Activated CD4-positive, alpha-beta memory T cell treated with anti-CD3 and anti-CD28 coated beads for 36 hours (primary cell): ENCODE results near the gene CCDC47. TPM values are rescaled to one million over a fixed set of nuclear protein-coding genes. Genes with fewer than 3 reads are reported as not detected.
A peak's percentile ranks its signal among the peaks of the same experiment; 100 is the strongest.

Experiments used
- CTCF ChIA-PET: fragments of 350-600 bp; sonication (Branson Sonifier 250); formaldehyde crosslinking; loops from one replicate; lab custom pipeline; 2021; ENCODE audit warnings: antibody characterized with exemption, inconsistent platforms; lab: Charles Lee
- POLR2A ChIA-PET: fragments of 350-600 bp; sonication (Branson Sonifier 250); formaldehyde crosslinking; loops from one replicate; lab custom pipeline; 2021; ENCODE audit warnings: antibody characterized with exemption; lab: Charles Lee
- DNase-seq: peaks from one replicate; pipeline ENCODE4 v3.0.0-alpha.2; 2020
- H3K27ac Mint-ChIP-seq: one replicate; pipeline ENCODE4 v1.8.0; 2021; ENCODE audit warnings: mixed read lengths
- H3K27me3 Mint-ChIP-seq: one replicate; pipeline ENCODE4 v1.8.0; 2021; ENCODE audit warnings: mixed read lengths
- H3K36me3 Mint-ChIP-seq: one replicate; pipeline ENCODE4 v1.8.0; 2021; ENCODE audit warnings: mixed read lengths
- H3K4me1 Mint-ChIP-seq: one replicate; pipeline ENCODE4 v1.8.0; 2021; ENCODE audit warnings: low read depth, mixed read lengths
- H3K4me3 Mint-ChIP-seq: one replicate; pipeline ENCODE4 v1.8.0; 2021; ENCODE audit warnings: mild to moderate bottlenecking, mixed read lengths
- H3K9me3 Mint-ChIP-seq: one replicate; pipeline ENCODE4 v1.8.0; 2021; ENCODE audit warnings: mixed read lengths
- intact Hi-C: fragments of 100-400 bp; cut with micrococcal nuclease; formaldehyde crosslinking; loops from one replicate; pipeline ENCODE4 v1.15.1; 2023
- total RNA-seq, 2 experiments: library from RNA; stranded (reverse); gene quantifications; one replicate each; pipeline ENCODE4 v1.2.3, GENCODE V29; 2021

The CCDC47 gene
- total RNA-seq, 2 experiments from 2014 or later, result 57.6 to 60.5 TPM

DNA sequence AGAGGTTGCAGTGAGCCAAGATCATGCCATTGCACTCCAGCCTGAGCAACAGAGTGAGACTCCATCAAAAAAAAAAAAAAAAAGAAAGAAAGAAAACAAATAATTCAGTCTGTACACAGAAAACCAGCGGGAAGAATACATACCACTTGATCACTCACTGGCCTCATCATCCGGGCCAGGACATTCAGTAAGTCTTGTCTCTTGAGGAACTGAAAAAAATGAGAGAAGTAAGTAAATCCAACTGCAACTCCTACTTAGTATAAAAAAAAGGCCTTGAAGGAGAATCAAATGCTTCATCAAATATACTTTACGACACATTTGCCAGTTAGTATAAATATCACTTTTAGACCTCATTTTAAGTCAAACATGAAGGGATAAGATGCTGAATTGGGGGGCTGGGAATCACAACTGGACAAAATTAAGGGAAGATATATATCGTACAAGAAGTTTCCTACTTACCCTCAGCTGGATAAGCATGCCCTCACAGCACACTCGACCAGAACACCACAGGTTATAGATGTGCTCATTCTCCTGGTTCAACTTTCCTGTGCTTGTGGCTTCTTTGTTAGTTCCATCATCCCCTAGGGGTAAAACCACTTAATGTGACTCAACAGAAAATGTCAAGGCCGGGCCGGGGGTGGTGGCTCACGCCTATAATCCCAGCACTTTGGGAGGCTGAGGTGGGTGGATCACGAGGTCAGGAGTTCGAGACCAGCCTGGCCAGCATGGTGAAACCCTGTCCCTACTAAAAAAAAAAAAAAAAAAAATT, 12.4 kb downstream of the CCDC47 start:
- H3K4me3 Mint-ChIP-seq, result no peak overlapping the region
- intact Hi-C loops, result no loop called here
- peaks cover 6% of the 10 kb centered on the region for H3K4me1 Mint-ChIP-seq
- H3K27ac Mint-ChIP-seq, result no peak overlapping the region
- no peaks in the 10 kb centered on the region for H3K27me3 Mint-ChIP-seq
- ChIA-PET CTCF (interaction anchor here (1.3 kb wide), 1 partner anchor 50 kb away, joined by 3 read pairs; no protein-coding TSS in a partner anchor), POLR2A (no interaction called here)
- peaks cover 51% of the 10 kb centered on the region for H3K36me3 Mint-ChIP-seq
- peak; percentile 23 for DNase-seq
- no peaks in the 10 kb centered on the region for H3K9me3 Mint-ChIP-seq

DNA sequence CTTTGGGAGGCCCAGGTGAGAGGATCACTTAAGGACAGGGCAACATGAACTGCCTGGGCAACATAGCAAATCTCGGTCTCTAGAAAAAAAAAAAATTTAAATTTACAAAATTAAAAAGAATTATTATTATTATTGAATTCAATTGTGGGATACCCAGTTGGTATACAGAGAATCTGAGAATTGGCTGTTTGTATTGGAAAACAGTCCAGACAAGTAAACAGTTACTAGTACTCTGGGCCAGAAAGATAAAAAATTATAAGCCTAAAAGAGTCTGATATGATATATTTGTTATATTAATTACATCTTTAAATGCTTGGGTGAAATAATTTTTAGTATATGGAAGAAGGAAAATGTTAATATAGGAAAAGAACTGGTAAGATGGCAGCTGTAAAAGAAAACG, 15.0 kb downstream of the CCDC47 start:
- Mint-ChIP-seq H3K36me3 (peaks cover 50% of the 10 kb centered on the region), H3K4me1 (peaks cover 4% of the 10 kb centered on the region), H3K9me3 (no peaks in the 10 kb centered on the region), H3K27me3 (no peaks in the 10 kb centered on the region), H3K4me3 (no peak overlapping the region), H3K27ac (no peak overlapping the region)
- no peak for DNase-seq
- CTCF ChIA-PET, result no interaction called here
- intact Hi-C loops, result no loop called here
- POLR2A ChIA-PET, result no interaction called here

DNA sequence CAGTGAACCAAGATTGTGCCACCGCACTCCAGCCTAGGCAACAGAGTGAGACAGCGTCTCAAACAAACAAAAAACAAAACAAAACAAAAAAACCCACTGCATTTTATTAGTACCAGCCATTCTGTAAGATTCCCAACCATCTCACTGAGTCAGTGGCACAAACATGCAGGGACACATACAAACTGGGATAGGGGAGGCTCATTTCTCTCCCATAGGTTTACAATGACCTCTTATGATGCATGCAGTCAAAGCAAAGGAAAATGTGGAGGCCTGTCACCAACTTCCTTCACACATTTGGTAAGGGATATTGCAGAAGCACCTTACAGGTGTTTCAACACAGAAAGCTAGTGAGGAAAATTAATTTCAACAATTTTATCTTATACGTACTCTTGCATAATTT, 19.4 kb downstream of the CCDC47 start:
- no peaks in the 10 kb centered on the region for H3K27me3 Mint-ChIP-seq
- DNase-seq, result no peak
- H3K4me1 Mint-ChIP-seq, result peaks cover 16% of the 10 kb centered on the region
- CTCF ChIA-PET, result no interaction called here
- peaks cover 48% of the 10 kb centered on the region for H3K36me3 Mint-ChIP-seq
- intact Hi-C loops, result no loop called here
- H3K9me3 Mint-ChIP-seq, result no peaks in the 10 kb centered on the region
- no peak overlapping the region for H3K27ac Mint-ChIP-seq
- no peak overlapping the region for H3K4me3 Mint-ChIP-seq
- POLR2A ChIA-PET, result interaction anchor here (1.0 kb wide), 1 partner anchor 12 kb away, joined by 3 read pairs; no protein-coding TSS in a partner anchor

GRCh38 chr17:63753215-63753614, 20.2 kb downstream of the CCDC47 start:
- CTCF ChIA-PET, result interaction anchor here (0.5 kb wide), 1 partner anchor 18 kb away, joined by 5 read pairs; no protein-coding TSS in a partner anchor

GRCh38 chr17:63752707-63753106, 20.7 kb downstream of the CCDC47 start:
- ChIA-PET CTCF (interaction anchor here (0.5 kb wide), 1 partner anchor 18 kb away, joined by 5 read pairs; no protein-coding TSS in a partner anchor), POLR2A (interaction anchor here (1.0 kb wide), 2 partner anchors 12 to 21 kb away, joined by 3 read pairs; partner anchors contain the start of genes CCDC47 and DDX42)
- no peaks in the 10 kb centered on the region for H3K27me3 Mint-ChIP-seq
- intact Hi-C loops, result no loop called here
- no peaks in the 10 kb centered on the region for H3K9me3 Mint-ChIP-seq
- peak overlapping the region; percentile 45 for H3K27ac Mint-ChIP-seq
- H3K4me1 Mint-ChIP-seq, result peaks cover 16% of the 10 kb centered on the region
- no peak for DNase-seq
- no peak overlapping the region for H3K4me3 Mint-ChIP-seq
- H3K36me3 Mint-ChIP-seq, result peaks cover 43% of the 10 kb centered on the region

More at GRCh38 chr17:63753215-63753614, 20.2 kb downstream of the CCDC47 start:
- intact Hi-C loops, result no loop called here
- H3K27me3 Mint-ChIP-seq, result no peaks in the 10 kb centered on the region
- H3K4me1 Mint-ChIP-seq, result peaks cover 16% of the 10 kb centered on the region
- H3K36me3 Mint-ChIP-seq, result peaks cover 48% of the 10 kb centered on the region
- no peaks in the 10 kb centered on the region for H3K9me3 Mint-ChIP-seq
- POLR2A ChIA-PET, result interaction anchor here (1.0 kb wide), 1 partner anchor 20 kb away, joined by 3 read pairs; the partner anchor contains the start of genes CCDC47 and DDX42
- DNase-seq, result no peak
- no peak overlapping the region for H3K4me3 Mint-ChIP-seq
- H3K27ac Mint-ChIP-seq, result peak overlapping the region; percentile 45

DNA sequence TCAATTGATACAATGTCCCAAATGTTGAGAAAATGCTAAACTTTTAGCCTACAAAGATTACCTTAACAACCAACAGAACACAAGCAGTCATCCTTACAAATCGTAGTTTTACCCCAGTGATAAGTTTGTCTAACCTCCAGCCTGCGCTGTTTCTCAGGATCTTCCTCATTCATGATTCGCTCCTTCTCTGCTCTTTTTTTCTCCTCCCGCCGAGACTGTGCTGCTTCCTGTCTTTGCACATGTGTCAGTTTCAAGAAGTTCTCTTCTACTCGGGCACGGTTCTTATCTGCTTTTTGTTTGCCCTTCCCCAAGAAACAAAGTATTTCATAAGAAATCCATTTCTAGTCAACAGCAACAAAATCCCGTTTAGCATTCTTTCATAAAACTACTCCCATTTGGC, 21.6 kb downstream of the CCDC47 start:
- H3K36me3 Mint-ChIP-seq, result peaks cover 41% of the 10 kb centered on the region

DNA sequence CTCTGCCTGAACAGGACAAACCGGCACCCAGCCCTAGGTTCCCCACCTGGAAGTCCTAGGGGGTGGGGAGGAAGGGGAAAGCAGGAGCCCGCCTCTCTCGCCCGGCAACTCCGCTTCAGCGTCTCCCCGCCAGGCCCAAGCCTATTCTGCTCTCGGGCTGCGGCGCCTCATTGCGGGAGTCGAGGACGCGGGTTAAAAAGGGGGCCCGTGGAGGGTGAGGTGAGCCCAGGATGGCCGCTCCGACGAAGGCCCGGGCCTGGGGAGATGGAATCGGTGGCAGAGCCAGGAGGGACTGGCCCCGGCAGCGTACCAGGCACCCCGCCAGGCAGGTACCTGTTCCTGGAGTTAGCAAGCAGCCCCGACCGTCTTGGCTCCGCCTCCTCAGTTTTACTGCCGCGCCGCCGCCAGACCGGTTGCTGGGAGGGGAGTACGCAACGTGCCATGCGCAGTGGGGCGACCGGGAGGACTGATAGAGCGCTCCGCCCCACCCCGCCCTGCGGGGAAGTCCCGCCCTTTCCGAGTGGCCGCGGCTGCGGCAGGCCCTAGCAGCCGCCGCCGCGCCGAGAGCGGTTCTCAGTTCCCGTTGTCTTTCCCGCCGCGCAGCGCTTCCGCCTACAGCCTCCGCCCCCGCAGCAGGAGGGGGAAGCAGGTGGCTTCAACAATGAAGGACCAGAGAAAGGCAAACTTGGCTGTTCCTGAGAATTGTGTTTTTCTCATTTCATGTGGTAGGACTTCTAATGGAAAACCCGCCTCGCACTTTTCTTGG, 31.8 kb downstream of the CCDC47 start, which contains the start of gene STRADA:
TSS of gene STRADA (minus strand) at position 392 of the 766 bp plus-strand sequence. CDS start 13,430 bp downstream, outside the sequence.
- Mint-ChIP-seq H3K27ac (peak within 1 kb of the TSS; percentile 98), H3K27me3 (no peaks in the 10 kb centered on the region)
- peak; percentile 100 for DNase-seq

More for the DNA sequence above, 21.6 kb downstream of the CCDC47 start:
- ChIA-PET POLR2A (interaction anchor here (1.0 kb wide), 1 partner anchor 11 kb away, joined by 3 read pairs; no protein-coding TSS in a partner anchor), CTCF (no interaction called here)
- DNase-seq, result peak; percentile 43
- Mint-ChIP-seq H3K27ac (peak overlapping the region; percentile 86), H3K4me1 (peaks cover 17% of the 10 kb centered on the region), H3K4me3 (peak overlapping the region; percentile 56), H3K27me3 (no peaks in the 10 kb centered on the region), H3K9me3 (no peaks in the 10 kb centered on the region)
- intact Hi-C loops, result no loop called here

GRCh38 chr17:63741143-63741407, 32.3 kb downstream of the CCDC47 start:
- Mint-ChIP-seq H3K27ac (peak overlapping the region; percentile 98), H3K4me1 (peaks cover 23% of the 10 kb centered on the region), H3K4me3 (peak overlapping the region; percentile 91), H3K9me3 (no peaks in the 10 kb centered on the region), H3K36me3 (peaks cover 11% of the 10 kb centered on the region), H3K27me3 (no peaks in the 10 kb centered on the region)
- DNase-seq, result no peak
- ChIA-PET POLR2A (interaction anchor here (0.7 to 1.6 kb wide), 7 partner anchors 11 to 46 kb away, joined by 3 to 8 read pairs (median 3); partner anchors contain the start of genes CCDC47 and DDX42), CTCF (no interaction called here)
- intact Hi-C loops, result loop anchor here (1.0 to 10.0 kb wide), 5 partner anchors 32 to 284 kb away; partner anchors contain the start of genes CCDC47, FTSJ3, ICAM2 and MAP3K3

More for the DNA sequence above, 31.8 kb downstream of the CCDC47 start, which contains the start of gene STRADA:
- peaks cover 13% of the 10 kb centered on the region for H3K36me3 Mint-ChIP-seq
- intact Hi-C loops, result loop anchor here (1.0 to 10.0 kb wide), 6 partner anchors 32 to 283 kb away; partner anchors contain the start of genes CCDC47, FTSJ3, ICAM2 and MAP3K3
- ChIA-PET POLR2A (interaction anchor here (0.9 to 2.1 kb wide), 18 partner anchors 9 to 130 kb away, joined by 3 to 34 read pairs (median 5); partner anchors contain the start of genes CCDC47, DDX42, LIMD2 and MAP3K3), CTCF (interaction anchor here (0.8 to 1.5 kb wide), 7 partner anchors 32 to 120 kb away, joined by 3 to 9 read pairs (median 3); partner anchors contain the start of genes CCDC47, DDX42 and MAP3K3)
- no peaks in the 10 kb centered on the region for H3K9me3 Mint-ChIP-seq
- H3K4me3 Mint-ChIP-seq, result peak within 1 kb of the TSS; percentile 91
- peaks cover 23% of the 10 kb centered on the region for H3K4me1 Mint-ChIP-seq

- Mint-ChIP-seq H3K4me3 (peak overlapping the region; percentile 91), H3K27ac (peak overlapping the region; percentile 98), H3K36me3 (peaks cover 6% of the 10 kb centered on the region), H3K9me3 (no peaks in the 10 kb centered on the region), H3K4me1 (peaks cover 23% of the 10 kb centered on the region), H3K27me3 (no peaks in the 10 kb centered on the region)
- CTCF ChIA-PET, result no interaction called here
- intact Hi-C loops, result loop anchor here (1.0 to 10.0 kb wide), 5 partner anchors 33 to 284 kb away; partner anchors contain the start of genes CCDC47, FTSJ3, ICAM2 and MAP3K3
- DNase-seq, result no peak
- POLR2A ChIA-PET, result interaction anchor here (0.7 to 1.6 kb wide), 7 partner anchors 12 to 46 kb away, joined by 3 to 8 read pairs (median 3); partner anchors contain the start of genes CCDC47 and DDX42
Observed at GRCh38 chr17:63740464-63741142, 32.8 kb downstream of the CCDC47 start.

DNA sequence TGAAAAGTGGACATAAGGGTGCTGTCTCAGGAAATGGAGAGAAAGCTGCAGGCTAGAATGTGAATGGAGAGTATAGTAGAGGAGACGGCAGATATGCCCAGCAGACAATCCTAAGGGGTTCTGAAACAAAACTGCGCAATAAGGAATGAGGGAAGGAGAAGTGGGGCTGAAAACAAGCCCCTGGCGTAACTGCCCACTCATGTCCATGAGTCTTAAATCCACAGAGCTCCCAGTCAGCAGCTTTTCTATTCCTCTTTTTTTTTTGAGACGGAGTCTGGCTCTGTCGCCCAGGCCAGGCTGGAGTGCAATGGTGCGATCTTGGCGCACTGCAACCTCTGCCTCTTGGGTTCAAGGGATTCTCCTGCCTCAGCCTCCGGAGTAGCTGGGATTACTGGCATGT, 37.7 kb downstream of the CCDC47 start:
- H3K9me3 Mint-ChIP-seq, result no peaks in the 10 kb centered on the region
- H3K27me3 Mint-ChIP-seq, result no peaks in the 10 kb centered on the region
- intact Hi-C loops, result no loop called here
- H3K4me1 Mint-ChIP-seq, result peaks cover 21% of the 10 kb centered on the region
- no peak for DNase-seq
- no peak overlapping the region for H3K27ac Mint-ChIP-seq
- peaks cover 3% of the 10 kb centered on the region for H3K36me3 Mint-ChIP-seq
- H3K4me3 Mint-ChIP-seq, result no peak overlapping the region
- POLR2A ChIA-PET, result no interaction called here
- CTCF ChIA-PET, result interaction anchor here (0.8 kb wide), 1 partner anchor 26 kb away, joined by 6 read pairs; no protein-coding TSS in a partner anchor

- CTCF ChIA-PET, result interaction anchor here (1.2 to 1.3 kb wide), 2 partner anchors 12 to 25 kb away, joined by 3 to 4 read pairs; no protein-coding TSS in a partner anchor
- H3K36me3 Mint-ChIP-seq, result peaks cover 20% of the 10 kb centered on the region
- no peak for DNase-seq
- POLR2A ChIA-PET, result no interaction called here
- H3K9me3 Mint-ChIP-seq, result no peaks in the 10 kb centered on the region
- no peak overlapping the region for H3K4me3 Mint-ChIP-seq
- peaks cover 2% of the 10 kb centered on the region for H3K4me1 Mint-ChIP-seq
- no peak overlapping the region for H3K27ac Mint-ChIP-seq
- intact Hi-C loops, result no loop called here
- no peaks in the 10 kb centered on the region for H3K27me3 Mint-ChIP-seq
Observed at GRCh38 chr17:63722403-63722802, 51.0 kb downstream of the CCDC47 start.
